Daoy (cell line): ENCODE measurements around the gene ENTPD5. TPM values are rescaled to one million over a fixed set of nuclear protein-coding genes. Genes with fewer than 3 reads are reported as not detected.
A peak's percentile ranks its signal among the peaks of the same experiment; 100 is the strongest.

Experiments
- DNase-seq: peaks from one replicate; pipeline ENCODE4 v3.0.0-alpha.2; 2015; ENCODE audit warnings: low read depth
- total RNA-seq: library from RNA; depleted of rRNA; stranded (reverse); fragments of >200 nt; shearing (Covaris generic); gene quantifications from 2 replicates; pipeline ENCODE4 v1.2.3, GENCODE V29; 2014; rRNA removed

ENTPD5 gene, protein sequence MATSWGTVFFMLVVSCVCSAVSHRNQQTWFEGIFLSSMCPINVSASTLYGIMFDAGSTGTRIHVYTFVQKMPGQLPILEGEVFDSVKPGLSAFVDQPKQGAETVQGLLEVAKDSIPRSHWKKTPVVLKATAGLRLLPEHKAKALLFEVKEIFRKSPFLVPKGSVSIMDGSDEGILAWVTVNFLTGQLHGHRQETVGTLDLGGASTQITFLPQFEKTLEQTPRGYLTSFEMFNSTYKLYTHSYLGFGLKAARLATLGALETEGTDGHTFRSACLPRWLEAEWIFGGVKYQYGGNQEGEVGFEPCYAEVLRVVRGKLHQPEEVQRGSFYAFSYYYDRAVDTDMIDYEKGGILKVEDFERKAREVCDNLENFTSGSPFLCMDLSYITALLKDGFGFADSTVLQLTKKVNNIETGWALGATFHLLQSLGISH
- total RNA-seq: 11.4 and 11.8 TPM in 2 replicates

DNA sequence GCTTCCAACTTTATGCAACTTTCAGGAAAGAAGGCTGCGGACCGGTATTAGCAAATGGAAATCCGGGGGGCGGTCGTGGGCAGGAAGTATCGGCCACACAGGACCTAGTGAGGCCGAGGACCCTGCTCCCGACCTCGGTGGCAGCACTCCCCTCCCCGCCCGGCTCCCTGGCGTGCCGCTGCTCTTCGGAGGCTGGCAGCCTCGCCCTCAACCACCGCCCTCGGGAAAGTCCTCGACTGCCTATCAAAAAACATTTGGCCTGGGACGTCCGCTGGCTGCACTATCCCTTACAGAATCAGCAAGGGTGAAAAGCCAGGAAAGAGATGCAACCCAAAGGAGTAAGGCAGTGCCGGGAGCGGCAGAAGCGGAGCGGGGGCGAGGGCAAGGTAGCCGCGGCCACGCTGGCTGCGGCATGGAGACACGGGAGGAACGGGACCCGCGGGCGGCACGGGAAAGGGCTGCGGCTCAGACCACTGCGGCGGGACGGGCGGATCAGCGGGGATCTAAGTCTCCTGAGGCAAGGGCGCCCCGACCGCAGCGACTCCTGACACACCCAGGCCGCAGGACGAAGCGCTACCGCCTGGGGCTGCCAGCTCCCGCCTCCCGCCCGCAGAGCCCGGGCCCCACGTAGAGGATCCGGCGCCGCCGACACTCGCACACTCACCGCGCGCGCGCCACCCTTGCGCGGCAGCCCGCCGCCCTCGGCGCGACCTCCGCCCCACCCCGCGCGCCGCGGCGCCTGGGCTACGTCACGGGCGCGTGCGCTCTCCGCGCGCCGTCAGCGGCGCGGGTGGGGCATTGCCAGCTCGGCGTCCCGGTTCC is at the start of gene ENTPD5, which contains the start of gene BBOF1:
Gene ENTPD5 (minus strand): TSS at position 703 of the 822 bp plus-strand sequence. CDS start 31,186 bp downstream, outside the sequence.
Gene BBOF1 (plus strand): TSS at position 764 of the 822 bp plus-strand sequence. CDS start 130 bp downstream, outside the sequence.
- DNase-seq: peak; percentile 94

DNA sequence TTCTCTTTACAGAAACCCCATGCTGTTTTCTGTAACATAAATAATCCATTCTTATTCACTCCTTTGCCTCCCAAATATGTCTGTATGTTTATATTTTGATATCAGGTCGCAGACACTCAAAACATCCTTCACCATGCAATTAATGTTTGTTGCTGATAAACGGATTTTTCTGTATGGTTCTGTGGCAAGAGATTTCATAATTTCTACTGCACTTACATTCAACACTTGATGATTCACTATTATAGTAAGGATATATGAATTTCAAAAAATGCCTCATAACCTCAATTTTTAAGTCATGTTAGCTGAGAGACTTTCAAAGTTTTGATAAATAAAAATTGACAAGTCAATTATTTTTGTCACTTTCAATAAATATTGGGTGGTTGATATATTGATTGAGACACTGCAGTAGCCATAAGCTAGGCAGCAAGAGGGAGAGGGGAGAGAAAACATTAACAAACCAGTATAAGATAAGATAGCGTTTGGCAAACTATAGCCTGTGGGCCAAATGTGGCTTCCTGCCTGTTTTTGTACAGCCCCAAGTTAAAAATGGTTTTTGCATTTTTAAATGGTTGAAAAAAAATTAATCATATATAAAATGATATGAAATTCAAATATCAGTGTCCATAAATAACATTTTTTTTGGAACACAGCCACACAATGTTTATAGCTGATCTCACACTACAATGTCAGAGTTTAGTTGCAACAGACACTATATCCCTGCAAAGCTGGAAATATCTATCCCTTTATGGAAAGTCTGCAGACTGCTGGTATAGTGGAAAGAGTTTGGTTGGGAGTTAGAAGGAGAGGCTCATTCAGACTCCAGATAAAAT is 46.9 kb upstream of the ENTPD5 start:
- DNase-seq: no peak

GRCh38 chr14:74064883-74065282 is 45.8 kb upstream of the ENTPD5 start:
- no peak for DNase-seq

GRCh38 chr14:74064426-74064825 is 45.3 kb upstream of the ENTPD5 start:
- no peak for DNase-seq

- peak; percentile 10 for DNase-seq
Measured at GRCh38 chr14:74062809-74063150, 43.7 kb upstream of the ENTPD5 start.

- DNase-seq: no peak
Measured at GRCh38 chr14:74049876-74050495, 30.9 kb upstream of the ENTPD5 start.

DNA sequence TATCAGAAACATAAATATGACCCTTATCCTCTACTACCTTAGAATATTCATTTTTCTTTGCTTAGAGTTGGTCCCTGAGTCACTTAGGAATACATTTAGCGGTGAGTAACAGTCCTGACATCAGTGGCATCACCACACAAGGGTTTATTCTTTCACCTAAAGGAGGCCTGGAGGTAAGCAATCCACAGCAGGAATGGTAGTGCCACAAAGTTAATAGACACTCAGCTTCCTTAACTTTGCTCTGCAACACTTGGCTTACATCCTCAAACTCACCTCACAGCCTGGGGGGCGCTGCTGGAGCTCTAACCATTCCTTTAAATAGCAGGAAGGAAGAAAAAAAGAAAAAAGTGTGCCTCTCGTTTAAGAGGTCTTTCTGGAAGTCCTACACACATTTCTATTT is 29.2 kb upstream of the ENTPD5 start:
- DNase-seq: peak; percentile 51

DNA sequence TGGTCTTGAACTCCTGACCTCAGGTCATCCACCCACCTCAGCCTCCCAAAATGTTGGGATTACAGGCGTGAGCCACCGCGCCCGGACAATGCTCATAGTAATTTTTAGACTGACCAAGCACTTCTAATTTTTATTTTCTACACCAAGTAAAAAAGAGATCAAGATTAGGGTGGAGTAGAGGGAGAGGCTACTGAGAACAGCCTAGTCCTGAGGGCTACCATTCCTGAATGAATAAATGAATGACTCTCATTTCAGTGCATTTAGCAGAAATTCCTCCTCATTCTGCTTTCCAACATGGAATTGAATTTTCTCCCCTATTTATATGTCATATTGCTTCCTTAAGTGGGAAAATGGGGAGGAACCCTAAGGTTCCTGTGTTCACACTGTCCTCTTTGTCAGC is 26.4 kb upstream of the ENTPD5 start:
- no peak for DNase-seq

DNA sequence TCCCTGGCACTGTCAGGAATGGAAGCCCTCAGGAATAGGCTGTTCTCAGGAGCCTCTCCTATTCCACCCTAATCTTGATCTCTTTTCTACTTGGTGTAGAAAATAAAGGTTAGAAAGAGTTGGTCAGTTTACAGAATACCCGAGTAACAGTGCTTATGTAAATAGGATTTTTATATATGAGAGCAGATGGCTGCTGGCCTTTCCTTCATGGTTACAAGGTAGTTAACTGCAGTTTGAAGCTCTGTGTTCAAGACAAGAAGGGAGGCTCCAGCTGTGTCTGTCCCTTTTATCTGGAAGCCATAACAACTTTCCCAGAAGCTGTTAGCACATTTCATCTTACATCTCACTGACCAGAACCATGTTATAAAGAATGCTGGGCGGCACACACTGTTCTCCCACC is 23.2 kb upstream of the ENTPD5 start:
- no peak for DNase-seq

DNA sequence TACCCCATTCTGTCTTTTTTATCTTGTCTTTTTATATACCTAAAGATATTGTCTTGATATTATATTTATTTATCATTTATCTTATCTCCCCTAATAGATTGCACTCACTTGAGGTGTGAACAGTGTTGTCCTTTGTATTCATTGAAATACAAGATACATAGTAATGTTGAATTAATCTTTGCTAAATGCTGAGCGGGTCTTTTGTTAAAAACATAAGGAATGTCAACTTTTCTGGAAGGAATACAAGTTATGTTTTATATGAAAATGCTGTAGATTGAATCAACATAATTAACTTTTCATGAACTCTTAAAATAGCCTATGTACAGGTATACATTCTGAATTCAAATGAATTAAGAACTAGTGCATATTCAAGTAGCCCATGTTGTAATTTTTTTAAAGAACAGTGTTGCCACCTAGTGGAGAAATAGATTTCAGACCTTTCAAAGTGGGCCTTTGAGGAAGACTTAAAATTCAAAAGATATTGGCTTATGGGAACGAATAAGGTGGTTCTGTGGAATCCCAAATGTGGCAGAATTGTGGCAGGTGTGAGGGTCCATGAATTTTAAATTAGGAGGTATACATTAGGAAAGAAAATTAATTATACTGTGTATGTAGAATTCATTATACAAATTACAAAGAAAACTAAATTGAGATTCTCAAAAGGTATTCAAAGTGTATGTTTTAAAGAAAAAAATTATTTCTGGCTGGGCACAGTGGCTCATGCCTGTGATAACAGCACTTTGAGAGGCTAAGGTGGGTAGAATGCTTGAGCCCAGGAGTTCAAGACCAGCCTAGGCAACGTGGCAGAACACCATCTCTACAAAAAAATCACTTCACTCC is 19.2 kb upstream of the ENTPD5 start:
- DNase-seq: peak; percentile 30

DNA sequence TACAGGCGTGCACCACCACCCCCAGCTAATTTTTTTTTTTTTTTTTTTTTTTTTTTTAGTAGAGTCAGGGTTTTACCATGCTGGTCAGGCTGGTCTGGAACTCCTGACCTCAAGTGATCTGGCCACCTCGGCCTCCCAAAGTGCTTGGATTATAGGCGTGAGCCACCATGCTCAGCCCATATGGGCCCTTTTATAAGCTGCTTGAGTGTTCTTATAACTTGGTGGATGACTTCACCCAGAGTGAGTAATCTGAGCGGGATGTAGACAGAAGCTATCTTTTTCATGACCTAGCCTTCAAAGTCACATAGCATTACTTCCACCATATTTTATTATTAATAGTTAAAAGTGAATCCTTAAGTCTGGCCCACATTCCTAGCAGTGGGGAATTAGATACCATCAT is 16.5 kb upstream of the ENTPD5 start:
- DNase-seq: peak; percentile 44

DNA sequence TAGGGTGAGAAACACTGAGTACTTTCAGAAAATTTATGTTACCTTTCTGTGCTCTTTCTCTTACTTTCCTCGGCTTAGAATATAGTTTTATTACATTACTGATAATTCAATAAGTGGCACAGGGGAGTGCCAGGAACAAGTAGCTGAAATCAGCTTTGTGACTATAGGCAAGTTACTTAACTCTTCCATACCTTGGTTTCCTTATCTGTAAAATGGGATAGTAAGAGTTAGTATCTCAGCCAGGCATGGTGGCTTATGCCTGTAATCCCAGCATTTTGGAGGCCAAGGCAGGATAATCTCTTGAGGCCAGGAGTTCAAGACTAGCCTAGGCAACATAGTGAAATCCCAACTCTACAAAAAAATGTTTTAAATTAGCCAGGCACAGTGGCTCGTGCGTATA is 15.5 kb upstream of the ENTPD5 start:
- no peak for DNase-seq

- no peak for DNase-seq
Measured at GRCh38 chr14:74029136-74029535, 10.0 kb upstream of the ENTPD5 start.

DNA sequence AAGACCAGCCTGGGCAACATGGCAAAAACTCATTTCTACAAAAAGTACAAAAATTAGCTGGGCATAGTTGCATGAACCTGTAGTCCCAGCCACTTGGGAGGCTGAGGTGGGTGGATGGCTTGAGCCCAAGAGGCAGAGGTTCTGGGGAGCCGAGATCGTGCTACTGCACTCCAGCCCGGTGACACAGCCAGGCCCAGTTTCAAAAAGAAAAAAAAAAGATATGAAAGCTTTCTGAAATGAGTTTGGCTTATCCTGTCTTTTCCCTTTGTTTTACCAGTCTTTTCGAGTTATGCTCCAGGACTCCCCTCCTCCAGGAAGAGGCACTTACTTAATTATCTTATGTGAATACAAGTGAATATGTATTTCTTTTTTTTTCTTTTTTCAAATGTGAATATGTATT is 3.3 kb upstream of the ENTPD5 start:
- DNase-seq: no peak

DNA sequence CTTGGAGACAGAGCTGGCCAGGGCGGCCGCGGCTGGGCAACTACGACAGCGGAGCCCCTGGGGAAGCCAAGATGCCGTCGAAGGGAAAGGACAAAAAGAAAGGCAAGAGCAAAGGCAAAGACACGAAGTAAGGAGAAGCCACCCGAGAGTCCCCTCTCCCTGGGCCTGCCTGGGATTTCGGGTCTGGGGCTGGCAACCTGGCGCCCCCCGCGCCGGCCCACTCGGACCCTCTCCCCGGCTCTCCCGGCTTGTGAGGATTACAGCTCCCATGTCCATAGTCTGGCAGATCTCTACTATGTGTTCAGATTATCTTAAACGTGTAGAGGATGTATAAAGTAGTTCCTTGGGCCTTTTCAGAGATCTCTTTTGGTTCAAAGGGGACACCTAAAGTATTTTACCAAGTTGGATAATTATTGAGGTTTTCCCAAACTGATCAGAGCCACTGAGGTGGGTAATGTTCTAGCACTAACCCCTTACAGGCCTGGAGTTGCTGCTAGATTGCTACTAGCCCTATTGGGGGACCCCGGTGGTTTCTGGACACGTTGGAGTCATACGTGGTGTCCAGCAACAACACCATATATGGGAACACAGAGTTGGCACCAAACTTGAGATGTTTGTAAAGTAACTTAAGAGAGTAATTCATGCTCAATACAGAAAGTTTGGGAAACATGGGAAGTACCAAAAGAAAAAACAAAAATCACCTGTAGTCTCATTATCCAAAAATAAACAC is 485 bp upstream of the ENTPD5 start:
- peak; percentile 26 for DNase-seq

GRCh38 chr14:74018174-74018585 is 908 bp downstream of the ENTPD5 start:
- DNase-seq: peak; percentile 73

DNA sequence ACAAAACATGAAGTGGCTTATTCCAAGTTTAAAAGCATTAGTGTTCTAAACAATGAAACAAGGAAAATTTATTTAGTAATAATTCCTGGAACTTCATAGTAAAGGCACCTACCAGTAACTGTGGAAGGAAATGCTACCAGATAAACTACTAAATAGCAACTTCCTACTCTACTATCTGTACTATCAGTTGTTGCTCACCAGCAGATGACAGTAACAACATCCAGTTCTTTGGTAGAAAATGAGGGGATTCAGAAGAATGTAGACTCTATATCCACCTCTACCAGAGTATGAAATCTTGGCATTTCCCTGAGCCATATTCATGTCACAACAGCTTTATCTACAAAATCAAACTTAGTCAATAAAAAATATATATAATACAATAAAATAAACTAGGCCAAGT is 3.1 kb downstream of the ENTPD5 start:
- DNase-seq: no peak

DNA sequence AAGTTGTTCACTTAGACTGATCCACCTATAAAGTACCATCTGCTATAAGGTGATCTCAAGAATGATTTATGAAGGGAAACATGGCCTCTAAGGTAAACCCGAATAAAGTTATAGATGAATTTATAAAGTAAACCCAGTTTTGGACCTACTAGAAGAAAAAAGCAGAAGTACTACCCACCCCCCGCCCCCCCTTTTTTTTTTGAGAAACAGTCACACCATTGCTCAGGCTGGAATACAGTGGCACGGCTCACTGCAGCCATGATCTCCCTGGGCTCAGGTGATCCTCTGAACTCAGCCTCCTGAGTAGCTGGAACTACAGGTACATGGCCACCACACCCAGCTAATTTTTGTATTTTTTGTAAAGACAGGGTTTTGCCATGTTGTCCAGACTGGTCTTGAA is 3.9 kb downstream of the ENTPD5 start:
- DNase-seq: no peak

GRCh38 chr14:74014299-74014698 is 4.8 kb downstream of the ENTPD5 start:
- no peak for DNase-seq
